Psoas muscle (tissue), 8 donors: ENCODE measurements around the gene PNMA1. TPM values are rescaled to one million over a fixed set of nuclear protein-coding genes. Genes with fewer than 3 reads are reported as not detected.

Experiments
- ATAC-seq, 4 donors: fragments of 200-7000 bp; cut with Tn5 transposase; one replicate each; pipeline ENCODE4 v1.9.1; 2020; ENCODE audit warnings: moderate library complexity in 3 of 4, mild to moderate bottlenecking in 2 of 4
- DNase-seq, 2 donors: peaks; one replicate each; pipeline ENCODE4 v3.0.0-alpha.2; 2020
- H3K27ac ChIP-seq: fragments of 200-600 bp; one replicate; pipeline ENCODE4 v1.8.0; 2022
- H3K27me3 ChIP-seq, 3 donors: fragments of 200-600 bp in 1 of 3; one replicate each; pipeline versions ENCODE4 v1.6.1 to v1.8.0; 2013 to 2022; ENCODE audit warnings: low read length in 2 of 3, mild to moderate bottlenecking in 2 of 3, moderate library complexity in 1 of 3; ENCODE audit not compliant: insufficient read depth in 3 of 3
- H3K36me3 ChIP-seq, 2 donors: fragments of 200-600 bp in 1 of 2; one replicate each; pipeline versions ENCODE4 v1.6.1 to v1.8.0; 2013 to 2022; ENCODE audit warnings: low read depth in 1 of 2, mild to moderate bottlenecking in 1 of 2, moderate library complexity in 1 of 2; ENCODE audit not compliant: insufficient read depth in 1 of 2
- H3K4me1 ChIP-seq: fragments of 200-600 bp; one replicate; pipeline ENCODE4 v1.8.0; 2022
- H3K4me3 ChIP-seq: fragments of 200-600 bp; one replicate; pipeline ENCODE4 v1.8.0; 2022; ENCODE audit warnings: mild to moderate bottlenecking
- H3K9me3 ChIP-seq: fragments of 200-600 bp; one replicate; pipeline ENCODE4 v1.8.0; 2022
- CTCF ChIP-seq: fragments of 200-600 bp; IDR thresholded peaks from one replicate; pipeline ENCODE4 v1.8.0; 2022; ENCODE audit warnings: antibody characterized with exemption
- WGBS, 3 donors: extraction: QIAGEN DNeasy Blood & Tissue Kit; methylation state at CpG; one replicate each; pipeline versions ENCODE4 v1.1.6 to v1.1.7; 2013; 5-methylcytosine and 5-hydroxymethylcytosine counted together
- intact Hi-C, 2 donors: fragments of 100-400 bp; cut with DNase I; formaldehyde crosslinking; loops; one replicate each; pipeline versions ENCODE4 v1.11.0 to v1.14.2; 2022
- polyA plus RNA-seq, 3 donors: library from polyadenylated mRNA; stranded (reverse); fragments of 200-250 nt; gene quantifications; one replicate each; pipeline ENCODE4 v1.2.3, GENCODE V29; 2013
- total RNA-seq, 4 donors: library from RNA; stranded (reverse); fragmentation: NEBNext Ultra II Directional in 2 of 4; extraction: Animal tissue kit (Norgen Biotek cat#: 25700) in 2 of 4; gene quantifications; one replicate each; pipeline versions ENCODE4 v1.2.1 to v1.2.4, GENCODE V29; 2021 to 2023
- donor health status: healthy with polysubstance abuse.
- donor health status: DM: no; HTN: no; CAD: no; lungs with moderate emphysema.
- donor health status: Bipolar disorder and iron deficiency.
- donor health status: healthy.
- donor health status: DM: yes; HTN: yes; CAD: no.
- donor health status: DM: no; HTN: no; CAD: no.
- donor health status: DM: no; HTN: no; CAD: no.
- donor health status: DM: yes; HTN: yes; CAD: no.

PNMA1 gene
- total and polyA plus RNA-seq, 7 donors: 9.3 to 28.8 (median 19.6) TPM

DNA sequence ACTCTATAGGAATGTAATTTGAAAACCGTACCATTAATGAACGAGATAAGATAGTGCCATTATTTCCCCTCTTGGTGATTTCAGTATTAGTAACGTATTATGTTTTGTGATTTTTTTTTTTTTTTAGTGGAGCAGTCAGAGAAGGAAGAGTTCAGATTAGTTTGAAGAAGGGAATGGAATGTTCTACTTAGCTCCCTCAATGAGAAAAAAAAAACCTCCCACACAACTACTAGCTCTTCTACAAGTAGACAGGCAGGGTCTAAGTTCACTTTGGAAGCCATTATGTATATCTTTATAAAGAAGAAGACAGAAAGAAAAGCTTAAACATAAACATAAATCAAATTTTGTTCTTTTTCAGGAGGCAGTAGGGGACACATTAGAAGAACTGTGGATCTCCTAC lies 27.3 kb downstream of the PNMA1 start:
- DNase-seq: no peak
- WGBS, 3 donors: 93 to 98% (median 97%) methylated on average over 3 of the region's 3 CpGs
- no peak for ATAC-seq
- intact Hi-C loops: no loop called here
- Histone ChIP-seq H3K36me3 (peaks cover 0 to 35% of the 10 kb centered on the region in 2 donors), H3K27me3 (no peaks in the 10 kb centered on the region), H3K9me3 (no peaks in the 10 kb centered on the region), H3K4me3 (no peak overlapping the region), H3K4me1 (no peaks in the 10 kb centered on the region), H3K27ac (no peak overlapping the region)
- no peak for TF ChIP-seq CTCF

- Histone ChIP-seq H3K9me3 (no peaks in the 10 kb centered on the region), H3K4me1 (no peaks in the 10 kb centered on the region), H3K4me3 (no peak overlapping the region), H3K36me3 (peaks cover 0 to 22% of the 10 kb centered on the region in 2 donors), H3K27ac (no peak overlapping the region), H3K27me3 (no peaks in the 10 kb centered on the region)
- no peak for ATAC-seq
- intact Hi-C loops: no loop called here
- TF ChIP-seq CTCF: no peak
- 86 to 93% (median 93%) methylated on average over 9 of the region's 9 CpGs for WGBS, 3 donors
- DNase-seq: no peak
Observed at GRCh38 chr14:73685328-73685727, 28.9 kb downstream of the PNMA1 start.

DNA sequence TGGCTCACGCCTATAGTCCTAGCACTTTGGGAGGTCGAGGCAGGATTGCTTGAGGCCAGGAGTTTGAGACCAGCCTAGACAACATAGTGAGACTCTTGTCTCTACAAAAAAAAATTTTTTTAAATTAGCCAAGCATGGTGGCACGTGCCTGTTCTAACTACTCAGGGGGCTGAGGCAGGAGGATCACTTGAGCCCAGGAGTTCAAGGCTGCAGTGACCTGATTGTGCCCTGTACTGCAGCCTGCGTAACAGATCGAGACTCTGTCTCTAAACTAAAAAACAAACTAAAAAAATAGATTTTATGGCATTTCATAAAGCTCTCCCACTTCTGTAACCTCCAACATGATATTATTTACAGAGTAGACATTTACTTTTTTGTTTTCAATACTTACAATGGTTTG lies 29.6 kb downstream of the PNMA1 start:
- Histone ChIP-seq H3K27me3 (no peaks in the 10 kb centered on the region), H3K27ac (no peak overlapping the region), H3K4me1 (no peaks in the 10 kb centered on the region), H3K4me3 (no peak overlapping the region), H3K36me3 (peaks cover 0 to 18% of the 10 kb centered on the region in 2 donors), H3K9me3 (no peaks in the 10 kb centered on the region)
- intact Hi-C loops: no loop called here
- no peak for TF ChIP-seq CTCF
- ATAC-seq (no peak), DNase-seq (no peak)
- 93 to 97% (median 96%) methylated on average over 5 of the region's 5 CpGs for WGBS, 3 donors

- intact Hi-C loops: no loop called here
- ATAC-seq (no peak), DNase-seq (no peak)
- WGBS, 3 donors: 95 to 98% (median 98%) methylated on average over 5 of the region's 5 CpGs
- no peaks in the 10 kb centered on the region for H3K36me3 ChIP-seq
- H3K9me3 ChIP-seq: no peaks in the 10 kb centered on the region
- no peak overlapping the region for H3K4me3 ChIP-seq
- no peaks in the 10 kb centered on the region for H3K27me3 ChIP-seq
- no peak for TF ChIP-seq CTCF
- H3K4me1 ChIP-seq: no peaks in the 10 kb centered on the region
- no peak overlapping the region for H3K27ac ChIP-seq
Observed at GRCh38 chr14:73680821-73681220, 33.4 kb downstream of the PNMA1 start.

DNA sequence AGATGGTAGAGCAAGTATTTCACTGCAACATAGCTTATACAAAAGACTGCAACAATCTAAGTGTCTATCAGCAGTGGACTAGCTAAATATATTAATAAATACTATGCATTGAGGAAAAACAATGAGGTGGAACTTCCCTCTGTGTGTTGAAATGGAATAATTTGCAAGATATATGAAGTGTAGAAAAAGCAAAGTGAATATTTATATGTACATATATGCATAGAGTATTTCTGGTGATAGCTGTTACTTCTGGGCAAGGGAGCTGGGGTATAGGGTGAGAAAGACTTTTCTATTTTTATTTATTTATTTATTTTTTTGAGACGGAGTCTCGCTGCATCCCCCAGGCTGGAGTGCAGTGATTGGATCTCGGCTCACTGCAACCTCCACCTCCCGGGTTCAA lies 35.5 kb downstream of the PNMA1 start:
- no peak for TF ChIP-seq CTCF
- intact Hi-C loops: no loop called here
- DNase-seq (no peak), ATAC-seq (no peak)
- Histone ChIP-seq H3K9me3 (no peaks in the 10 kb centered on the region), H3K27ac (no peak overlapping the region), H3K27me3 (no peaks in the 10 kb centered on the region), H3K4me3 (no peak overlapping the region), H3K4me1 (no peaks in the 10 kb centered on the region), H3K36me3 (peaks cover 3 to 5% of the 10 kb centered on the region in 2 donors)
- WGBS, 3 donors: 90 to 97% (median 97%) methylated on average over 4 of the region's 4 CpGs
